ENCODE measurements around the gene PHLPP1.

The PHLPP1 gene

DNA sequence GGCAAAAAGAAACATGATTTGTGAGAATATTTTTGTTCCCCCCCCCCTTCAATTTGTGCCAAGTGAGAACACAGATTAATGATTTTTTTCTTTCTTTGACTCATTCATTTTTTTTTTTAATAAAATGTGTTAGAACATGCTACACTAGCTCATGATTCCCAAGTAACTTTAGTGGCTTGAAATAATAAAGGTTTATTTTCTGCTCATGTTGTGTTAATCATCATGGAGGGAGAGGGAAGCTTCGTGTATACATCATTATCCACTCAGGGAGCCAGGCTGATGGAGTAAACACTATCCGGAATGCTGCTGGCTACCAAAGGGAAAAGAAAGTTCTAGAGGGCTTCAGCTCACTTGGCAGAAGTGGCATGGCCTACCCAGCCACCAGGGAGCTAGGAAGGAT lies 40.6 kb downstream of the PHLPP1 start:
- no peak for ATAC-seq (ENCODE audit: low read depth)
- peaks cover 48% of the 10 kb centered on the region for H3K4me1 ChIP-seq (ENCODE audit: insufficient read depth, poor library complexity, severe bottlenecking)
- TF ChIP-seq, protein P1, sequence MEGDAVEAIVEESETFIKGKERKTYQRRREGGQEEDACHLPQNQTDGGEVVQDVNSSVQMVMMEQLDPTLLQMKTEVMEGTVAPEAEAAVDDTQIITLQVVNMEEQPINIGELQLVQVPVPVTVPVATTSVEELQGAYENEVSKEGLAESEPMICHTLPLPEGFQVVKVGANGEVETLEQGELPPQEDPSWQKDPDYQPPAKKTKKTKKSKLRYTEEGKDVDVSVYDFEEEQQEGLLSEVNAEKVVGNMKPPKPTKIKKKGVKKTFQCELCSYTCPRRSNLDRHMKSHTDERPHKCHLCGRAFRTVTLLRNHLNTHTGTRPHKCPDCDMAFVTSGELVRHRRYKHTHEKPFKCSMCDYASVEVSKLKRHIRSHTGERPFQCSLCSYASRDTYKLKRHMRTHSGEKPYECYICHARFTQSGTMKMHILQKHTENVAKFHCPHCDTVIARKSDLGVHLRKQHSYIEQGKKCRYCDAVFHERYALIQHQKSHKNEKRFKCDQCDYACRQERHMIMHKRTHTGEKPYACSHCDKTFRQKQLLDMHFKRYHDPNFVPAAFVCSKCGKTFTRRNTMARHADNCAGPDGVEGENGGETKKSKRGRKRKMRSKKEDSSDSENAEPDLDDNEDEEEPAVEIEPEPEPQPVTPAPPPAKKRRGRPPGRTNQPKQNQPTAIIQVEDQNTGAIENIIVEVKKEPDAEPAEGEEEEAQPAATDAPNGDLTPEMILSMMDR (IDR thresholded peaks at IDR 0.05; ENCODE audit: poor library complexity, severe bottlenecking): no peak

DNA sequence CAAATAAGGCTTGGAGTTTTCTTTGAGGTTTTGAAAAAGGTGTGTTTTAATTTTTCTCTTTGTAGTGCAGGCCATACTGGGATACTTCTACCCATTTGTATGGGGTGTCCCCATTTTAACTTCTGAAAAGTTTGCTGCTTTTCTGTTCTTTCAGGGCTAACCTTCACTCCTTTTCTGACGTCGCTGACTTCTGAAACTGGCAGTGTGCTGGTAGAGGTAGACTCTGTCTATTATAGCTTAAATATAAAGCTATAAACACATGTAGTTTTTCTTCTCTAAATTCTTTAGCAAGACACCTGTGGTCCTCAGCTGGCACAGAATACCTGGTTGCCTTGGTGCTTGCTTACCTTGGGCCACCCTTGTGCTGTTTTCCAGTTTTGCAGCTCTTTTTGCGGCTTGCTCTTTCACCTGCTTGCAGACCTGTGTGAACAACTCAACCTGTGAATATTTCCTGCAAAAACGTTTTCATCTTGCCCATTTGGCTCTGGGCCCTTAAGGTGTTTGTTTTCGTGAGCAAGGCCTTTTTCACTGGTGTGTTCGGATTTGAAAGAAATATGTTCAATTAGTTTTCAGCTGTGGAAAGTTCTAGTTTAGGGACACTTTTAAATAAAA lies 42.2 kb downstream of the PHLPP1 start:
- peak overlapping the region; percentile 95 for H3K27ac ChIP-seq (ENCODE audit: poor library complexity, severe bottlenecking)

More for the DNA sequence above, 40.6 kb downstream of the PHLPP1 start:
- no peak overlapping the region for H3K27ac ChIP-seq (ENCODE audit: poor library complexity, severe bottlenecking)
- no peak for DNase-seq (ENCODE audit: low spot score)
- H3K27me3 ChIP-seq (ENCODE audit: insufficient read depth, poor library complexity, severe bottlenecking): no peaks in the 10 kb centered on the region
- no peak overlapping the region for H3K4me3 ChIP-seq (ENCODE audit: severe bottlenecking)
- no peaks in the 10 kb centered on the region for H3K36me3 ChIP-seq (ENCODE audit: low read depth)
- no peaks in the 10 kb centered on the region for H3K9me3 ChIP-seq (ENCODE audit: severe bottlenecking)

DNA sequence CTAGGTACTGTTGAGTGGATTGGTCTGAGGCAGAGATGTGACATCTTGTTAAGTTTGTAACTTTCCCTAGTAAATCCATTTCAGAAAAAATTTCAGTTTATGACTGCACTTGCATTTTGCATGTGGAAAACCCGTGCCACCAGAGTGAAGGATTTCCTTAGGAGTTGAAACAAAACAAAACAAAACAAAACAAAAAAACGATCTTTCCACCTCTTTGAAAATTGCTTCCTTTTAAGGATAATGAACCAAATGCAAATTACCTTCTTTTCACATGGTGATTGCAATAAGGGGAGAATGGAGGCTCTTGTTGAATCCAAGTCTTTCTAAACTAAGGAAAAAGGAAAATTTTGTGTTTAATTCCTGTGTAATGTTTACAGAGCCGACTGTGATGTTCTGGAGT lies 43.2 kb downstream of the PHLPP1 start:
- Histone ChIP-seq H3K4me1 (ENCODE audit: insufficient read depth, poor library complexity, severe bottlenecking) (peaks cover 47% of the 10 kb centered on the region), H3K27me3 (ENCODE audit: insufficient read depth, poor library complexity, severe bottlenecking) (no peaks in the 10 kb centered on the region), H3K9me3 (ENCODE audit: severe bottlenecking) (no peaks in the 10 kb centered on the region), H3K36me3 (ENCODE audit: low read depth) (no peaks in the 10 kb centered on the region), H3K27ac (ENCODE audit: poor library complexity, severe bottlenecking) (peak overlapping the region; percentile 95), H3K4me3 (ENCODE audit: severe bottlenecking) (no peak overlapping the region)
- no peak for DNase-seq (ENCODE audit: low spot score)
- no peak for ATAC-seq (ENCODE audit: low read depth)
- TF ChIP-seq, protein P1 (IDR thresholded peaks at IDR 0.05; ENCODE audit: poor library complexity, severe bottlenecking): no peak

More for the DNA sequence above, 42.2 kb downstream of the PHLPP1 start:
- peaks cover 41% of the 10 kb centered on the region for H3K4me1 ChIP-seq (ENCODE audit: insufficient read depth, poor library complexity, severe bottlenecking)
- ATAC-seq (ENCODE audit: low read depth): peak; percentile 52
- no peaks in the 10 kb centered on the region for H3K27me3 ChIP-seq (ENCODE audit: insufficient read depth, poor library complexity, severe bottlenecking)
- H3K9me3 ChIP-seq (ENCODE audit: severe bottlenecking): no peaks in the 10 kb centered on the region
- H3K4me3 ChIP-seq (ENCODE audit: severe bottlenecking): no peak overlapping the region
- H3K36me3 ChIP-seq (ENCODE audit: low read depth): no peaks in the 10 kb centered on the region
- no peak for DNase-seq (ENCODE audit: low spot score)
- TF ChIP-seq, protein P1 (IDR thresholded peaks at IDR 0.05; ENCODE audit: poor library complexity, severe bottlenecking): no peak

DNA sequence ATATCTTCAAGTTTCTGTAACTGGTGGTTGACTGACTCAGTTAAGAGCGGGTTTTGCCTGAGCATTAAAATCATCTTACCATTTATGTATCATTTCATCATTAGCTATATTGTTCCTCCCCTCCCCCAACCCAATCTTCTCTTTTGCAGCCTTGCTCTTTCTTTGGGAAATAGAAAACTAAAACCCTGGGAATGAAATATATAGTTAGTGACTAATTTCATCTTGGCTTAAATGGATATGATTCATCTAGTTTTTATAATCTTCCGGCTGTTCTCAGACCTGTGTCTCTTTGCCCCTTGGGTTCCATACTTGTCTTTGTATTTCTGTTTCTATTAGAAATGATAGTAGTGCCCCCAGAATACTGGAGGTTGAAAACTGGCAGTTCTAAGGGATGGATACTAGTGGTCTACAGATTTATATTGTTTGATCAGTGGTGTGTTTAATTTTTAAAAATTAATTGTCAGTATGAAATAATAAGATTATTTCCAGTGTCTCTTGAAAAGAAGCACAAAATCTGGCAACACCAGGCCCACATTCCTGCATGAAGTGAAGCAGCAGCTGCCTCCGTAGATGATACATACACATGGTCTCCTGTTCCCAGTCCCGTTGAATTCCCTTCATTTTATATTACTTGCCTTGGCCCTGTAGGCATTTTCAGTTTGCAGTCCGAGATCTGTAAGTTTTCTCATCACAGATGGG lies 44.5 kb downstream of the PHLPP1 start:
- H3K36me3 ChIP-seq (ENCODE audit: low read depth): no peaks in the 10 kb centered on the region
- ATAC-seq (ENCODE audit: low read depth) (peak; percentile 61), DNase-seq (ENCODE audit: low spot score) (no peak)
- TF ChIP-seq, protein P1 (IDR thresholded peaks at IDR 0.05; ENCODE audit: poor library complexity, severe bottlenecking): no peak
- no peaks in the 10 kb centered on the region for H3K27me3 ChIP-seq (ENCODE audit: insufficient read depth, poor library complexity, severe bottlenecking)
- H3K4me1 ChIP-seq (ENCODE audit: insufficient read depth, poor library complexity, severe bottlenecking): peaks cover 48% of the 10 kb centered on the region
- H3K9me3 ChIP-seq (ENCODE audit: severe bottlenecking): no peaks in the 10 kb centered on the region
- peak overlapping the region; percentile 95 for H3K27ac ChIP-seq (ENCODE audit: poor library complexity, severe bottlenecking)
- no peak overlapping the region for H3K4me3 ChIP-seq (ENCODE audit: severe bottlenecking)

DNA sequence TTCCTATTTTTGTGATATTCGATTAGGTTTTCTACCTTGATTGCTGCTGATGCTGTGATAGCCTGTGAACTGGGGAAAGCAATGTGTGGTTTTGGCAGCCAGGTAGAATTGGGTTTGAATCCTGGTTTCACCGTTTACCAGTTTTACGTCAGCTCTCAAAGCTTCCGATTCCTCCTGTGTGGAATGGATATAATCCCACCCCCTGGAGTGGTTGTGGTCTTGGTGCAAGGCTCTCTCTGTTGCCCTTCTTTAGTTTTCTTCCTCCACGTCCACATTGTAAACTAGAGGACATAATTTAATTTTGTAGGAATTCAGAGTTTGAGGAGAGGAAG lies 45.0 kb downstream of the PHLPP1 start:
- no peak overlapping the region for H3K4me3 ChIP-seq (ENCODE audit: severe bottlenecking)
- DNase-seq (ENCODE audit: low spot score) (no peak), ATAC-seq (ENCODE audit: low read depth) (no peak)
- peak overlapping the region; percentile 95 for H3K27ac ChIP-seq (ENCODE audit: poor library complexity, severe bottlenecking)
- TF ChIP-seq, protein P1 (IDR thresholded peaks at IDR 0.05; ENCODE audit: poor library complexity, severe bottlenecking): no peak
- no peaks in the 10 kb centered on the region for H3K36me3 ChIP-seq (ENCODE audit: low read depth)
- no peaks in the 10 kb centered on the region for H3K9me3 ChIP-seq (ENCODE audit: severe bottlenecking)
- H3K4me1 ChIP-seq (ENCODE audit: insufficient read depth, poor library complexity, severe bottlenecking): peaks cover 48% of the 10 kb centered on the region
- no peaks in the 10 kb centered on the region for H3K27me3 ChIP-seq (ENCODE audit: insufficient read depth, poor library complexity, severe bottlenecking)
